ENCODE measurements around the gene SKOR1.

SKOR1 gene

DNA sequence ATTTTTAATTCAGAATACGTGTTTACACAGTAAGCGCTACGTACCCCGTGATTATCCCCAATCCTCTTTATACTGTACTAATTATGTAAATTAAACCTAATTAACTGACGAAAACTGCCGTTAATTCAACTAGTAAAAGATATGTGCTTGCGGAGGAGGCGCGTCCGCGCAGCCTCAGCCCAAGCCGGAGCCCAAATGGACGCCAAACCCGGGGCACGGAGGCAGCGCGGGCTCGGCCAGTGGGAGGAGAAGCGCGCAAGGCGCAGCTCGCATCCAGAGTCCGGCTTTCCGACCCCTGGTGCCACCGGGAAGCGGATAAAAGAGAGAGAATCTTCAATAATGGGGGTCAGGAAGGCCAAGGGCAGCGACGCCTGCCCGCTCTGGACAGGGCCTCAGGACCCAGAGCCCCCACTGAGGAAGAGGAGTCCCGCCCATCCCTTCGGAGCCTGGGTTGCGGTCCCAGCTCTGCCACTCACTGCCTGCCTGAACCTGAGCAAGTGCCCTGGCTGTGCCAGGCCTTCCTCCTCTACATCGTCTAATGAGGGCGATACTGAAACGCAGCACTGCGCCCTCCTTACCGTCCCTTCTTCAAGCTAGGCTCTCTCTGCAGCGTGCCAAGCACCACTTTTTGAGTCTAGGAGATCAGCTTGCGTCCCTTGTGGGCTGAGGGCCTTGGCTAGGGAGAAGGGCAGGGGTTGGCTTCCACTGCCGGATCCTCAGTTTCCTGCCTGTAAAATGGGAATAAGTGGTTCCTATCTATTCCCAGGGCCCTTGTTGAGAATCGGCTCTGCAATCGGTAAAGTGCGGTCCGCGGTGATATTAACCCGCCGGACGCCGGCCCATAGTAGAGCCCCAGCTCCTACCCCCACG, 5.0 kb upstream of the SKOR1 start:
- DNase-seq (ENCODE audit: low read depth in 3 of 3): no peak

DNA sequence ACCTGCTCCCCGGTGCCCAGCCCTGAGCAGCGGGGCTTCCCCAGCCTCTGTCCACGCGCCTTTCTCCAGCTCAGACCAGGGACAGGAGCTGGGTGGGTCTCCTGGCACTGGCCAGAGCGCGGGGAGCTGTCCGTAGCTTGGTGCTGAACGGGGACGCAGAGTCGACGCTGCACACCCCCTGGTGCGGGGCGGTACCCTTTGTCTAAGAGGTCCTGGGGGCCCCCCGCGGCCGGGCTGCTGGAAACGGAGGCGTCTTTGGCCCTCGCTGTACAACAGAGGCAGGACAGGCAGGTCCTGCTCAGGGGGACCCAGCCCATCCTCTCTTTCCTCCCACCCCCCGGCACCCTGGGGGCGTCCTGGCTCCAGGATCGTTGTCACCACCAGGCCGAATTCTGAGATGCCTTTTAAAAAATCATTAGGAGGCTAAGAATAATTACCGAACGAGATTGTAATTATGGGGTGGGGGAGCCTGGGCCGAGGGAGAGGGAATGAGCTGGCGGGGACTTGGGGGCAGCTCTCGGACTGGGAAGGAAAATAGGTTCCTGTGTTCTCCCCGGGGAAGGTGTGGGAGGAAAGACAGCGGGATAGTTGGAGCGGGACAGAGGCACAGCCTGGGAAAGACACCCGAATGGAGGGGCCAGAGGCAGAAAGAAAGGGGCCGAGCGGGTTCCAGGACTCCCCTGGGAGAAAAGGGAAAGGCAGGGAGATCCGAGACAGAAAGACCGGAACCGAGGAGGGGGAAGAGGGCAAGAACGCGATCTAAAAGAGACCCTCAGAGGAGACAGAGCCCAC, 4.1 kb upstream of the SKOR1 start:
- no peak for DNase-seq (ENCODE audit: low read depth in 3 of 3)

GRCh38 chr15:67821784-67822440, 3.4 kb upstream of the SKOR1 start:
- no peak for DNase-seq (ENCODE audit: low read depth in 3 of 3)

DNA sequence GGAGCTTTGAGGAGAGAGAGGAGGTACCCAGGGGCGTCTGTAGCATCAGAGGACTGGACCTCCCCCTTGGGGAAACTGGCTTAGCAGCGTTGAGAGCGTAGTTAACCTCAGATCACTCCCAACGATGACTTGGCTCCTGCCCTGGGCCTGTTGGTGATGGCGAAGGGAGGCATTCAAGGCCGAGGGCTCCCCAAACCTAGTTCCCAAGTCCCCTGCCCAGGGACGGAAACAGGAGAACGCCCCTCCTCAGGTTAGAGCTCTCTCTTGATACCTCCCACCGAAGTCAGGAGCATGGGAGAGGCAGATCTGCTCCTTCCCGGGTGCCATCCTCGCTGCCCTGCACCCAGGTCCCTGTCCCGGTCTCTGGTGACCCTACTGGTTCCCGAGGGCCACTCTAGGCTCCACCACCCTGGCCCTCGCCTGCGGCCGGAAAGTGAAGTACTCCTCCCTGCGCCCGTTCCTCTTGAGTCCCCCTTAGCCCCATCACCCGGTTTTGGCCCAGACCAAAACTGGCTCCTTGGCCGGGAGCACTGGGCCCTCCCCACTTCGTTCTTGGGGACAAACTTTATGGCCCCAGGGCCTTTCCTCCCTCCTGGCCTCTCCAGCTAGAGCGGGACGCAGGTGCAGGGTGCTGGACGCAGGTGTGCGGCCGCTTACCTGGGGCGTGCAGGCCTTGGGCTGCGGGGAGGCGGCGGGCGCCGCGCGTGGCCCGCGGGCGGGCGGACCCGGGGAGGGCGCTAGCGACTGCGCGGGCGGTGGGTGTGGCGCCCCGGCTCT, 2.6 kb upstream of the SKOR1 start:
- no peak for DNase-seq (ENCODE audit: low read depth in 3 of 3)

DNA sequence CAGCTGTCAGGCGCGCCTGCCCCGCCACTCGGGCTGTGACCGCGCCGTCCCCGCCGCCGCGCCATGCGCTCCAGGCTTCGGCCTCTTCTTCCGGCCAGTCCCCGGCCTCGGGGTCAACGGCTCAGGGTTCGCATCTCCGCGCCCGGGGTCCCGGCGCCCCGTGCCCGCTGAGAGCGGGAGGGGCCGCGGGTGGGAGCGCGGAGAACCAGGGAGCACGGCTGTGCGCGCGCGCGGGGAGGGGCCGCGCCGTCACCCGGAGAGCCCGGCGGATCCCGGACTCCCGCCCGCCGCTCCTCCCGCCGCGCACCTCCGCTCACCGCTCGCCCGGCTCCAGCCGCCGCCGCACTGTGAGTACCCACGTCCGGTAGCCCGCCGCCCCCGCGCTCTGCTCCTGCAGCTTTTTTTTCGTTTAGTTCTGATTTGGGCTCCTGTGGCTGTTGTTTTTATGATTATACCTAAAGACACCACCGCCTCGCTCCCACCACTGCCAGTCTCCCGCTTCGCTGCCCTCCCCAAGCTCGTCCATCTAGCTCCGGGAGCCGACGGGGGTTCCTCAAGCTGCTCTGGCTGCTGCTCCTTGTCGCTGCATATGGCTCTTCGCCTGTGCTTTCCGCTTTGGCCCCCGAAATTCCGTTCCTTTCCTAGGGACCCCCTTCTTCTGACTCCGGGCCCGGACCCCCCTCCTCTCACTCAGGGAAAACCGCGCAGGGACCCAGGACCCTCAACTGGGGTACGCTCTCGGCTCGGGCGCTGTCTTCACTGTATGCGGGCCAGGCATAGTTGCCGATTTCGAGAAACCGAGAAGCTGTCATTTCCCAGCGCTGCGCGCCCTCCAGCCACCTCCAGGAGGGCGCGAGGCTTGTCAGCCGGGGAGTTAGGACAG, 1.8 kb upstream of the SKOR1 start:
- no peak for DNase-seq (ENCODE audit: low read depth in 3 of 3)

DNA sequence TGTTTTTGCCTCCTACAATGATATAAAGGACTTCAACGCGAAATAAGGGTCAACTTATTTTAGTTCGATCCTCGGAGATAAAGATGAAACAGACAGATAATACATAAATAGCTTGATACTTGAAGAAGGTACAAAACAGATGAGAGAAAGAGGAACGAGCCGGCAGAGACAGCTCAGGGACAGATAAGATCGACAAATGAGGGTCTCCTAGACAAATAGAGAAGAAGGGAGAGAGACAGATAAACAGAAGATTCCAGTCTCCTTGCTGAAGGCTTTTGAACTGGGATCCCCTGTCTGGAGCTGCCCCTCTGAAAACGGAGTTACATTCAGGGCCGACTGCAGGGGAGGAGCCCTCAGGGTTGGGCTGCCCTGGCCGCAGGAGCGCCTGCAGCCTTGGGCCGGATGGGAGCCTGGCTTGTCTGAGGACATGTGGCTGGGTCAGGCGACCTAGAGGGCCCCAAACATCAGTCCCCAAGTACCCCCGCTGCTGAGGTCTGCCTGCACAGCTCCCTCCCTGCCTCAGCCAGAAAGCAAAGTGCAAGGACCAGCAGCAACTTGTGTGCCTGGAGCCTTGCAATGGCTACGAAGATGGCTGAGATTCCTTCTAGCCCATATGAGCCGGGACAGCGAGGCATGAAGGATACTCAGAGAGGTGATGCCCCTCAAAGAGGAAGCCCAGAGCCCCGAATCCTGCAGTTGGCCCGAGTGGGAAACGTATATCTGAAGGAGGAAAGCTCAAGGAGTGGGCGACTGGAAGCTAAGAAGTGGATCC, 926 bp upstream of the SKOR1 start:
- no peak for DNase-seq (ENCODE audit: low read depth in 3 of 3)

- no peak for DNase-seq (ENCODE audit: low read depth in 3 of 3)
Observed at GRCh38 chr15:67825881-67826716, 790 bp downstream of the SKOR1 start.

GRCh38 chr15:67826717-67827561, 1.6 kb downstream of the SKOR1 start:
- DNase-seq (ENCODE audit: low read depth in 3 of 3): no peak

- no peak for DNase-seq (ENCODE audit: low read depth in 3 of 3)
Observed at GRCh38 chr15:67827562-67828277, 2.4 kb downstream of the SKOR1 start.

- no peak for DNase-seq (ENCODE audit: low read depth in 3 of 3)
Observed at GRCh38 chr15:67828278-67828968, 3.1 kb downstream of the SKOR1 start.

DNA sequence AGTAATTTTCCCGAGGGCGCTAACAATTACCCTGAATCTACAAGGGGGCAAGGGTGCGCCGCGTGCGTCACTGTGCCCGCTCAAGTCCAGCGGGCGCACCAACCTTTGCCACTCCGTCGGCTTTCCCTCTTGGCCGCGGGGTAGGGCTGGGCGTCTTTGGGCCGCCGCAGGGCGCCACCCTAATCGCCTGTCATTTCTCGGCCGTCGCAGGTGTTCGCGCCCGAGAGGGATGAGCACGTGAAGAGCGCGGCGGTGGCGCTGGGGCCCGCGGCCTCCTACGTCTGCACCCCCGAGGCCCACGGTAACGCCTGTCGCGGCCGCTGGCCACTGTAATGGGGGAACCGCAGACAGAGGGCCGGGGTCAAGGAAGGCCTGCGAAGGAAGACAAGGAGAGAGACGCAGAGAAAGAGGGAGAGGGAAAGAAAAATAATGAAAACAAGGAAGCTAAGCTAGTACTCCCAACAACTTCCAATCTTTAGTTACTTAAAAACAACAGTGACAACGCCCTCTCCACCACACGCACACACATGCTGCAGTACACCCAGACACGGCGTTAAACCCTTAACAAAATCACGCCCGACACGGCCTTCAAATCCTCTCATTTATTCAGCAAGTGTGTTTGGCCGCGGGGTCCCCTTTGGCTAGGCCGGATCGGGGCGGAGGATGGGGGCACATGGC, 3.8 kb downstream of the SKOR1 start:
- DNase-seq (ENCODE audit: low read depth in 3 of 3): no peak

GRCh38 chr15:67829647-67830504, 4.6 kb downstream of the SKOR1 start:
- DNase-seq (ENCODE audit: low read depth in 3 of 3): no peak

DNA sequence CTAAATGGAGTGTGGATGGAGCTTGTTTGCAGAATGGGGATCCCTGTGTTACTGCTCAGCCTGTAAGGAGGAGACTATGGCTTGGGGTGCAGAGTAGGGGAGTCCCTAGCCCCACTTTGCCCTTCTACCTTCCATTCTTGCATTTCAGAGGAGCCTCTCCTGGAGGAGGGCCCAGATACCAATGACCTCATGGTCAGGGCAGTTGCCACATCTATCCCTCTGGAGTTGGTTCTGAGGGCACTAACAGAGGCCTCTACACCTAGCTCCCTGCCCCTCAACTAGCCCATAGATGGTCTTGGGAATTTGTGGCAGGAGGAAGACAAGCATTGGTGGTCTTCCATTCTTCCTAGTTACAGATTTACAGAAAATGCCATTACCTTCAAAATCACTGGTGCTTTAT, 6.1 kb downstream of the SKOR1 start:
- DNase-seq (ENCODE audit: low read depth in 3 of 3): no peak

GRCh38 chr15:67832031-67832551, 6.8 kb downstream of the SKOR1 start:
- DNase-seq (ENCODE audit: low read depth in 3 of 3): no peak
